ENCODE measurements around the gene RGP1. TPM values are rescaled to one million over a fixed set of nuclear protein-coding genes. Genes with fewer than 3 reads are reported as not detected.

RGP1 gene
- total RNA-seq, 1 experiment from 2014 or later, result 13.8 TPM

GRCh38 chr9:35790025-35790384 is 40.9 kb downstream of the RGP1 start:
- BruUV-seq (replicated peaks), result no TSS peak
- no peak for DNase-seq
- H3K4me2 ChIP-seq (ENCODE audit: low read length), result no peak overlapping the region
- no peak overlapping the region for H3K27ac ChIP-seq (ENCODE audit: low read length)
- H4K20me1 ChIP-seq (ENCODE audit: low read length), result no peaks in the 10 kb centered on the region
- H3K36me3 ChIP-seq (ENCODE audit: low read depth, low read length), result no peaks in the 10 kb centered on the region
- H2AFZ ChIP-seq (ENCODE audit: low read length), result 0 out of 2 replicates have a peak overlapping the region, but pooled peaks have one; percentile 39
- H3K27me3 ChIP-seq (ENCODE audit: low read length), result no peaks in the 10 kb centered on the region
- no peaks in the 10 kb centered on the region for H3K79me2 ChIP-seq (ENCODE audit: low read length)
- peaks cover 10% of the 10 kb centered on the region for H3K4me1 ChIP-seq (ENCODE audit: insufficient read depth, low read length)
- H3F3A ChIP-seq (ENCODE audit: low read length, unreplicated experiment), result no peaks in the 10 kb centered on the region
- no peak overlapping the region for H3K4me3 ChIP-seq (ENCODE audit: low read length)
- H3K9me3 ChIP-seq (ENCODE audit: low read length), result no peaks in the 10 kb centered on the region
- CTCF ChIA-PET, result interaction anchor here (0.9 to 1.8 kb wide), 8 partner anchors 22 to 92 kb away, joined by 3 to 41 read pairs (median 4); partner anchors contain the start of genes HINT2 and SPAG8
- POLR2A ChIA-PET (ENCODE audit: unreplicated experiment), result interaction anchor here (0.8 kb wide), 1 partner anchor 92 kb away, joined by 3 read pairs; no protein-coding TSS in a partner anchor
- intact Hi-C loops (cut with micrococcal nuclease), result loop anchor here (1.0 to 10.0 kb wide), 4 partner anchors 25 to 135 kb away; partner anchors contain the start of genes CCDC107, HINT2, RMRP and SIT1
- no peaks in the 10 kb centered on the region for H3K9me2 ChIP-seq (replicated peaks; ENCODE audit: low read length)
- no peak overlapping the region for H3K9ac ChIP-seq (ENCODE audit: low read length)
- TF ChIP-seq EZH2phosphoT487 (IDR thresholded peaks at IDR 0.05; ENCODE audit: borderline replicate concordance, low read length) (no peak), EZH2 (IDR thresholded peaks at IDR 0.05; ENCODE audit: low read length, unreplicated experiment) (no peak), CTCF (conservative IDR thresholded peaks at IDR 0.05; ENCODE audit: low read depth, low read length) (no peak)
- ATAC-seq, result no peak; the same call in 1 of the 2 replicates

- CTCF ChIA-PET, result interaction anchor here (0.6 to 1.8 kb wide), 10 partner anchors 8 to 92 kb away, joined by 3 to 41 read pairs (median 4); partner anchors contain the start of genes HINT2 and SPAG8
- no peaks in the 10 kb centered on the region for H3K27me3 ChIP-seq (ENCODE audit: low read length)
- POLR2A ChIA-PET (ENCODE audit: unreplicated experiment), result interaction anchor here (0.8 kb wide), 1 partner anchor 91 kb away, joined by 3 read pairs; no protein-coding TSS in a partner anchor
- intact Hi-C loops (cut with micrococcal nuclease), result loop anchor here (1.0 to 10.0 kb wide), 4 partner anchors 25 to 136 kb away; partner anchors contain the start of genes CCDC107, HINT2, RMRP and SIT1
- no peak overlapping the region for H3K4me3 ChIP-seq (ENCODE audit: low read length)
- no peaks in the 10 kb centered on the region for H3K79me2 ChIP-seq (ENCODE audit: low read length)
- no peak overlapping the region for H3K4me2 ChIP-seq (ENCODE audit: low read length)
- no peak overlapping the region for H3K27ac ChIP-seq (ENCODE audit: low read length)
- no peaks in the 10 kb centered on the region for H3K9me2 ChIP-seq (replicated peaks; ENCODE audit: low read length)
- no peaks in the 10 kb centered on the region for H3F3A ChIP-seq (ENCODE audit: low read length, unreplicated experiment)
- DNase-seq (peak; percentile 77), ATAC-seq (peak; percentile 86)
- H3K36me3 ChIP-seq (ENCODE audit: low read depth, low read length), result no peaks in the 10 kb centered on the region
- H3K4me1 ChIP-seq (ENCODE audit: insufficient read depth, low read length), result peaks cover 16% of the 10 kb centered on the region
- H4K20me1 ChIP-seq (ENCODE audit: low read length), result no peaks in the 10 kb centered on the region
- H3K9ac ChIP-seq (ENCODE audit: low read length), result no peak overlapping the region
- no TSS peak for BruUV-seq (replicated peaks)
- 0 out of 2 replicates have a peak overlapping the region, but pooled peaks have one; percentile 39 for H2AFZ ChIP-seq (ENCODE audit: low read length)
- no peak for TF ChIP-seq EZH2phosphoT487 (IDR thresholded peaks at IDR 0.05; ENCODE audit: borderline replicate concordance, low read length)
- TF ChIP-seq CTCF (conservative IDR thresholded peaks at IDR 0.05; ENCODE audit: low read depth, low read length), result peak; percentile 82
- TF ChIP-seq EZH2 (IDR thresholded peaks at IDR 0.05; ENCODE audit: low read length, unreplicated experiment), result no peak
- H3K9me3 ChIP-seq (ENCODE audit: low read length), result no peaks in the 10 kb centered on the region
These were observed 41.6 kb downstream of the RGP1 start for GRCh38 chr9:35790385-35791296.

Data from PC-3 (cell line).